K562 (cell line): ENCODE results near the gene NAA10. TPM values are rescaled to one million over a fixed set of nuclear protein-coding genes. Genes with fewer than 3 reads are reported as not detected.

Experiments used
- ATF7 ChIP-seq: fragments of 450-650 bp; IDR thresholded peaks from 2 replicates; pipeline ENCODE4 v1.7.1; 2014; ENCODE audit warnings: mild to moderate bottlenecking, moderate library complexity
- CREB3 ChIP-seq: fragments of 450-650 bp; conservative IDR thresholded peaks from 2 replicates; pipeline ENCODE4 v1.6.1; 2016; ENCODE audit warnings: missing genetic modification characterization, low read depth, mild to moderate bottlenecking, missing compliant biosample characterization, moderate library complexity
- CREB5 ChIP-seq: fragments of 250-450 bp; sonication (Bioruptor Pico); IDR thresholded peaks from 2 replicates; pipeline ENCODE4 v1.5.0; 2020; ENCODE audit warnings: mild to moderate bottlenecking
- EP400 ChIP-seq: fragments of 450-650 bp; IDR thresholded peaks from 2 replicates; pipeline ENCODE4 v1.6.1; 2017; ENCODE audit warnings: antibody characterized with exemption, mild to moderate bottlenecking, moderate library complexity
- HEY1 ChIP-seq: fragments of 250-450 bp; sonication (Bioruptor Pico); IDR thresholded peaks from 2 replicates; pipeline ENCODE4 v1.5.0; 2020; ENCODE audit warnings: mild to moderate bottlenecking, moderate library complexity, borderline replicate concordance
- HMGN3 ChIP-seq: IDR thresholded peaks from 2 replicates; pipeline ENCODE4 v1.6.1; 2011; ENCODE audit warnings: borderline replicate concordance, low read depth, mild to moderate bottlenecking, mixed read lengths, low read length; ENCODE audit not compliant: insufficient read length; ENCODE audit errors: extremely low read depth
- IRF9 ChIP-seq: fragments of 450-650 bp; IDR thresholded peaks from 2 replicates; pipeline ENCODE4 v1.6.1; 2016; ENCODE audit warnings: missing biosample characterization, missing genetic modification characterization
- NCOA1 ChIP-seq: fragments of 450-650 bp; IDR thresholded peaks from 2 replicates; pipeline ENCODE4 v1.6.1; 2016; ENCODE audit warnings: low read depth
- NR2C2 ChIP-seq, 2 experiments: fragments of 200-800 bp in 1 of 2; sonication (Bioruptor generic) in 1 of 2; sonication (generic) in 1 of 2; formaldehyde crosslinking in 1 of 2; IDR thresholded peaks; 2 replicates each; pipeline versions ENCODE4 v1.6.1 to v1.8.0; 2016 to 2022; ENCODE audit warnings: mild to moderate bottlenecking in 1 of 2, missing compliant biosample characterization in 1 of 2, missing genetic modification characterization in 1 of 2, missing genetic modification reagents in 1 of 2
- NR4A1 ChIP-seq, 2 experiments: fragments of 250-450 bp in 1 of 2; fragments of 450-650 bp in 1 of 2; sonication (Bioruptor Pico) in 1 of 2; IDR thresholded peaks; 2 replicates each; pipeline versions ENCODE4 v1.4.0 to v1.6.1; 2016 to 2020; ENCODE audit warnings: mild to moderate bottlenecking in 2 of 2, missing compliant biosample characterization in 1 of 2, missing genetic modification characterization in 1 of 2, moderate library complexity in 1 of 2
- POLR2AphosphoS5 ChIP-seq: IDR thresholded peaks from 2 replicates; pipeline ENCODE4 v1.6.1; 2011; ENCODE audit warnings: mild to moderate bottlenecking, low read depth, low read length, moderate library complexity; ENCODE audit not compliant: control insufficient read depth, insufficient read depth
- POLR3G ChIP-seq: IDR thresholded peaks from 2 replicates; pipeline ENCODE4 v1.6.1; 2011; ENCODE audit not compliant: insufficient read length, insufficient replicate concordance; ENCODE audit errors: extremely low read depth
- SAP30 ChIP-seq: fragments of 200-600 bp; sonication (generic); IDR thresholded peaks from 2 replicates; pipeline ENCODE4 v1.6.1; 2012; ENCODE audit warnings: borderline replicate concordance, low read depth, mild to moderate bottlenecking, moderate library complexity, low read length, control low read depth, inconsistent platforms; ENCODE audit not compliant: insufficient read depth, poor library complexity, severe bottlenecking
- SIRT6 ChIP-seq: IDR thresholded peaks from one replicate; pipeline ENCODE4 v1.6.1; 2012; ENCODE audit warnings: low read depth, mild to moderate bottlenecking, control low read depth, inconsistent platforms, low read length, moderate library complexity
- SMARCA5 ChIP-seq: fragments of 450-650 bp; IDR thresholded peaks from 2 replicates; pipeline ENCODE4 v1.6.1; 2016
- TFAM ChIP-seq: fragments of 250-450 bp; sonication (Bioruptor Pico); conservative IDR thresholded peaks from 2 replicates; pipeline ENCODE4 v1.5.0; 2021; ENCODE audit warnings: mild to moderate bottlenecking, moderate library complexity
- XRCC3 ChIP-seq: fragments of 450-650 bp; IDR thresholded peaks from 2 replicates; pipeline ENCODE4 v1.6.1; 2017; ENCODE audit warnings: mild to moderate bottlenecking, moderate library complexity
- polyA plus RNA-seq, 8 experiments: library from polyadenylated mRNA; depleted of rRNA in 4 of 8; stranded (reverse) in 5 of 8; unstranded in 3 of 8; fragments of >200 nt; fragmentation: Nextera tagmentation in 2 of 8; fragmentation: Illumina TruSeq in 1 of 8; extraction: Ambion mirVana in 2 of 8; extraction: Trizol in 1 of 8; gene quantifications; 2 replicates each; pipeline versions ENCODE4 v1.2.1 to v1.2.3, GENCODE V29; 2011 to 2014; ENCODE audit warnings: inconsistent platforms in 1 of 8, missing spikeins in 1 of 8
- total RNA-seq, 7 experiments: library from RNA; depleted of rRNA in 6 of 7; stranded (reverse); fragments of >200 nt in 6 of 7; fragmentation: Illumina TruSeq in 2 of 7; extraction: Trizol in 2 of 7; gene quantifications; 2 replicates each; pipeline versions ENCODE4 v1.2.1 to v1.2.3, GENCODE V29; 2011 to 2021; ENCODE audit warnings: low replicate concordance in 1 of 7

NAA10 gene
- total and polyA plus RNA-seq, 9 of the 15 experiments (the other 6 are each of a cell fraction or from before 2014, with no cell fraction given): 11.1 to 250 (median 134) TPM

GRCh38 chrX:153927922-153928760, 6.7 kb downstream of the NAA10 start (continued):
- TF ChIP-seq SIRT6: no peak
- no peak for TF ChIP-seq NR2C2 (CRISPR knock-in tag; IDR thresholded peaks at IDR 0.05)
- no peak; the same call in 1 of the 2 replicates for TF ChIP-seq NR2C2 (tag; IDR thresholded peaks at IDR 0.05)
- TF ChIP-seq TFAM (CRISPR knock-in tag): no peak
- no peak for TF ChIP-seq SMARCA5
- no peak for TF ChIP-seq NR4A1 (CRISPR knock-in tag; IDR thresholded peaks at IDR 0.05)
- TF ChIP-seq NR4A1 (tag; IDR thresholded peaks at IDR 0.05): 0 out of 2 replicates have a peak, but pooled peaks have one; percentile 34
- no peak for TF ChIP-seq XRCC3
- no peak for TF ChIP-seq NCOA1
- TF ChIP-seq IRF9 (tag): no peak
- TF ChIP-seq CREB5 (CRISPR knock-in tag): no peak
- TF ChIP-seq SAP30: no peak
- TF ChIP-seq EP400: peak; percentile 41; the same call in 1 of the 2 replicates
- no peak for TF ChIP-seq HEY1 (CRISPR knock-in tag)
- TF ChIP-seq CREB3: no peak
- TF ChIP-seq POLR3G: no peak
- peak; percentile 50; the same call in 1 of the 2 replicates for TF ChIP-seq POLR2AphosphoS5
- peak; percentile 93 for TF ChIP-seq HMGN3
- peak; percentile 81 for TF ChIP-seq ATF7
